Activated CD8-positive, alpha-beta memory T cell treated with anti-CD3 and anti-CD28 coated beads, Interleukin-2, amount 50 U/mL, for 24 hours (primary cell): ENCODE data around the gene SLC6A17.

Experiments used
- DNase-seq: peaks from one replicate; pipeline ENCODE4 v3.0.0-alpha.2; 2020; ENCODE audit errors: extremely low read depth

Gene SLC6A17

DNA sequence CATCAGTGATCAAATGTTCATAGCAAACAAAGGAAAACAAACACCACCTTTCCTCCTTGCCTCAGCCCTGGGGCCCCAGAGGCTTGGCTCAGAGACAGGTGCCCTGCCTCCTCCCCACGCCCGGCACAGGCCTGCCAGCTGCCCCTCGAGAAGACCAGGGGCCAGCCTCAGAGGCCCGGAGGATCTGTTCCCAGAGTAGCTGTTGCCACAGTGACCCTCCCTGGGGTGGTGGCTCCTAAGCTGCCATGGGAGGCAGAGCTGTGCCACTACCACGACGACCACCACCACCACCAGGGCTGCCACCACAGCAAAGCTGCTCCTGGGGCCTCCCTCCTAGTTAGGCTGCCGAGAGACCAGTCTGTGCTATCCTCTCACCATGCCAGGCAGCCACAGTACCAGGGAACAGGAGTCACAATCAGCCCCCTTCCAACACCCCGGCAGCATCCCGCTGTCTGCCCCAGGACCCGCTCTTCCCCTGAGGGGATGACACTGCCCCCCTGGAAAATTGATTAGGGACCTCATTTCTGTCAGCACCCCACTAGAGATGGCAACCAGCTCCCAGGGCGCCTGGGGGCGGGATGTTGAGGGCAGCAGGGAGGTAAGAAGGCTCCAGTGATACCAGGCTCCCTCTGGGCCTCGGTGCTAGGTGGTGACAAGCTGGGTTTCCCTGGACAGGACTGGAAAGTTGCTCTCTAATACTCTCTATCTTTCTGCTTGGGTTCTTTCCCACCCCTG, 90.3 kb downstream of the SLC6A17 start:
- no peak for DNase-seq

DNA sequence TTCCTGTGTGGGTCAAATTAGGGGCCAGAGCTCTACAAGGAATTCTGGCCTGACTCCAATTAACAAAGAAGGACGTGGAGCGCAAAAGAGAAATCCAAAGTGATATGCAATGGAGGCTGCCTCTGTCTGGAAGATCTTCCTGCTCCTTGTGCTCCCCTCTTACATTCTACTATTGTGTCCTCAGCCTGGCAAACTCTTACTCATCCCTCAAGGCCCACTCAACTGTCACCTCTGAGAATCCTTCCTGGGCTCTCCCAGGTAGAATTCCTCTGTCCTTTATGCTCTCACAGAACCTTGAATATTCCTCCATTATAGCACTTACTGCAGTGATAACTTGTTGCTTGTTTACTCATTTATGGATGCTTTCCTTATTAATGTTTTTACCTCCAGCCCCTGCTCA, 91.2 kb downstream of the SLC6A17 start:
- no peak for DNase-seq

DNA sequence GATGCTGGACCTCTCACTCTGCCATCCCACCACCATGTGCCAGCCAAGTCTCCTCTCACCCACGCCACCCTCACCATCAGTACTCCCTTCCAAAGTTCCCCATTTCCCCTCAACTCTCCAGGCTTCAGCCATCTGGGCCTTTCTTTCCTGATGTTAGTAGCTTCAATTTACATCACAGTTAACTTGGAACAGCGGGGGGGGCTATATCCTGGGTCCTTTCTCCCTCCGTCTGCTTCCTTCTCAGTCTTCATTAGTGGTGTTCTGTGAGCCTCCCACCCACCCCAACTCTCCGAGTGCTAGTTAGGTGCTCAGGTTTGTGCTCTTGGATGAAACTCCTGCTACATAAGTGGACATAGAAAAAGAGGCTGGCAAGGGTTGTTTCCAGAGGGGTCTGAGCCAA, 91.8 kb downstream of the SLC6A17 start:
- DNase-seq, result no peak

DNA sequence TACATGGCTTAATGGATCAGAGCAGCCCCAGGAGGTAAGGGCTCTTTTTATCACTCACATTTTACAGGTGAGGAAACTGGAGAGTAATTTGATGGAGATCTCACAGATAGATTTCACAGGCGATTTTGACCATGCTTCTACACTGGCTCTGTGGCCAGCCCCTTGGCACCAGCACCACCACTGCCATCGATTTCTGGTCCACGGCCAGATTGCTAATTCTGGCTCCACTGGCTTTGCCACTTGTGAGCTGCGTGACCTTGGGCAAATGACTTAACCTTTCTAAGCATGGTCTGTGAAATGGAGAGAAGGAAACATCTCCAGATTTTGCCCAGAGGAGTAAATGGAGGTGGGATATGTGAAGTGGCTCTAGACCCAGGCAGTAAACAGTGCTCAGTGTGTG, 92.4 kb downstream of the SLC6A17 start:
- no peak for DNase-seq

DNA sequence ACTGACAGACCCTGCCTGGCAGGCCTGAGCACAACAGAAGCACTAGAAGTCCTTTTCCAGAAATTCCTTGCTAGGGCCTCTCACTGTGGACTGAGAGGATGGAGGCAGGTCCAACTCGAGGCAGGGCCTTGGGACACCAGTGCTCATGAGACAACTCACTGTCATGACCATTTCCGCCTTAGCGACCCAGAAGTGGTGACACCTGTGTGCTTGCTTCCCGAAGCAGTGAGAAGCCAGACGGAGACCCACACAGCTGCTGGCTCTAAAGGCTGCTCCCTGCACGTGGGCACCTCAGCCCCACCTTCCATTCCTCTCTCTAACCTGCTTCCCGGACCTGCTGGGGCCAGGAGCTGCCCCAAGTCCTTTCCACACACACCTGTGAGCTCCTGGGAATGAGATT, 92.9 kb downstream of the SLC6A17 start:
- no peak for DNase-seq

DNA sequence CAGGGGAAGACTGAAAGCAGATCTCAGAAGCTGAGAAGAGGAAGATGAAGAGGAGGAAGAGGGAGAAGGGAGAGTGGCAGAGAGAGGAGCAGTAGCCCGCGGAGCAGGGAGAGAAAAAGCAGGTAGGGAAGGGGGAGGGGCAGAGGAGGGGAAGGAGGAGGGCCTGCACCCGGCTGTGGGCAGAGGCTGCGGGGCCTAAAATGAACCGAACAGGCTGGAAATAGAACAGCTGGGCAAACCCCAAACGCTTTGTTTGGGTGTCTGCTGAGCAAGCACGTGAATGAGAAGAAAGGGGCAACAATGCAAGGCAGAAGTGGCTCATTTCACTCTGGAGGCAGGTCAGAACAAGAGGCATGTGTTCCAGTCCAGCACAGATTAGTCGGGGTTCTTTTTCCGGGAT, 93.3 kb downstream of the SLC6A17 start:
- DNase-seq, result no peak

DNA sequence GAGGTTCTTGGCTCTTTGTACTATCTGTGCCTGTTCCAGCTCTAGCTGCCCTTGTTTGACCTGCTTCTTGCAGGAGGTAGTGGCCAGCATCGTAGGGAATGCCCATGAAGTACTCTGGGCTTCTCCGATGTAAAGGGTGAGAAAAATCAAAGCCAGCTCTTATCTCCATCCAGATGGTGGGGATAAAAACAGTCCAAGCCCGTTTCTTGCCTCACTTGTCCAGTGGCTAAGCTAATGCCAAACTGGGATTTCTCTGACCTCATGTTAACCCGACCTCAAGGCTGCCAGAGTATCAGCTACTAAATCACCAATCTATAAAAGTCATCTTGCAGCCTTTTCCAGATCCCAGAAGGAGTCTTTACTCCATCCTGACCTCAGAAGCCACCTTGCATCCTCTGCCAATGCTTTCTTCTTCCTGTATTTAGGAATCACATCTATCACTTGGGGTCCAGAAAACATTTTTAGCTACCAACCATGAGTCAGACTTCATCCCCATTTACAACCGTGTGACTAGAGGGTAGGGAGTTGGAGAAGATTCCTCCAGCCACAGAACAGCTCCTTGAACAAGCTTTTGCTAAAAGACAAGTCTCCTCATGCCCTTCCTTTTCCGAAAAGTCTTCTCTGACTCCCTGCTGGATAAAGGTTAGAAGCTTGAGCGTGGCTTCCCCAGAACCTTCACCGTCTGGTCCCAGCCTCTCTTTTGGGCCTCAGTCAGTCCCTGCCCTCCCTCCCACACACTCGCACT, 95.8 kb downstream of the SLC6A17 start:
- DNase-seq, result no peak

DNA sequence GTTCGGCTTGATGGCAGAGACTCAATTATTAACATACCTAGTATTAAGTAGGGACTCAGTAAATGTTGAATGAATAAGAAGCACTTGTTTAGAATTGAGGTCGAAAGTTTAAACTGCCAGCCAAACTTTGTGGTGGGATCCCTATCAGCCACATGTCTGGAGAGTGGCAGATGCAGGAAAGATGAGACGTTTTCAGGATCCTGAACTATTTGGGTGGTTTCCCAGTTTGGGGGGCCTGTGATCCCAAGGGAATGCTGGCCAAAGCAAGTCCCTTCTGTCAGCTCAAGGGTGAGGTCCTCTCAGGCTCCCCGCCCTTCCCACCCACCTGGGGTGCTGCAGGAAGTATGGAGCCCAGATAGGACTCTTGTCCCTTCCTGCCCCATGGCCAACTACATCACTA, 98.5 kb downstream of the SLC6A17 start:
- no peak for DNase-seq

DNA sequence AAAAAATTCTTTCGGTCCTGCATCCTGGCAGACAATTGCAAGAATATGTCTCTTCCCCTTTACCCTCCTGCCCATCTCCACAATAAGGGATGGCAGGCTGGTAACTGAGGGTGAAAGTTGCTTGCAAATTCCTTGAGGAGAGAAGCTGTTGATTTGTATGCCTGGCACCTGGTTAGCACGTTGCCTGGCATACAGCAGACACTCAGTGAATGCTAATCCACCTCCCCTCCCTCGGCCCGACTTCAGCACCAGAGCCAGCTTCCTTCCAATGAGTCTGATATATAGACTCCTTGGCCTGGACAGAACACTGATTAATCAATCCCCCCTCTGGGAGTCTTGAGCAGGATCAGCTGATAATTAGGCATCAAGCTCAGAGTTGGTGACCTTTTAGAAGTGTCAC, 99.0 kb downstream of the SLC6A17 start:
- no peak for DNase-seq

DNA sequence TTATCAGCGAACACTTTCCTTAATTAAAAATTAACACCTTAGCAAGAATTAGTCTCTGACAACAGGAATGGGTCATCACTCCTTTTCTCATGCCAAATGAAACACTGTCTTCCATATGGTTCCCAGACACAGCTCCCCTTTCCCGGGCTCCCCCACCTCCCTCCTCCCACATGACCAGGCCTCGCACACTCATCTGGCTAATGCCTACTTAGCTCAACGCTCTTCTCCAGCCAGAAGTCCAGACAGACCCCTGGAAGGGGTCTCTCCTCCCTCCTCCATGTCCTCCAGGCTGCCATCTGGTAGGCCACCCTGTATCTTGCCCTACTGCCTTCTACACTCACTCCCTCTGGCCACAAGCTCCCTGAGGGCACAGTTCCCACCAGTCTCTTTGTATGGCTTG, 99.7 kb downstream of the SLC6A17 start:
- DNase-seq, result no peak

DNA sequence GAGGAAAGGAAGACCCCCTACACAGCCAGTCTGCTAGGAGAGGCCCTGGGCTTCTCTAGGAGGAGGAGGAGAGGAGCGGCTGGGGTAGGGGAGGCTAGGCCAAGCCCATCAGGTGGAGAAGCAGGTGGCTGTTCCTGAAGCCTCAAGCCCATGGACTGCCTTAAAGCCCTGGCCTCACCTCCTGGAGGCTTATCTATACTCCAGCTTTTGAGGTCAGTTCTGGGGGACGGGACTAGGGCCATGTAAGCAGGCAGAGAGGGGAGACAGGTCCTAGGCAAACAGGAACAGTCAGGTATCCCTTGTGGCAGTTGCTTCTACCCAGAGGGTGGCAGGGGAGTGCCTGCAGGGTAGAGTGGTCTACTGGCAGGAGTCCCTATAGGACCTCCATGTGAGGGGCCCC, 100.5 kb downstream of the SLC6A17 start:
- DNase-seq, result no peak
